SU-DHL-6 (cell line): Measurements from ENCODE around the gene NPAS2.

Experiments used
- H2AFZ ChIP-seq: fragments of 200-600 bp; sonication (generic); 2 replicates; pipeline ENCODE4 v1.6.1; 2014; ENCODE audit warnings: low read depth, mild to moderate bottlenecking, moderate library complexity, mixed read lengths, antibody characterized with exemption, low read length; ENCODE audit not compliant: severe bottlenecking
- H3F3A ChIP-seq: fragments of 200-600 bp; shearing (Covaris generic); 2 replicates; pipeline ENCODE4 v1.6.0; 2016; ENCODE audit warnings: antibody characterized with exemption, mild to moderate bottlenecking; ENCODE audit not compliant: insufficient read depth
- H3K27ac ChIP-seq: fragments of 200-600 bp; sonication (generic); 2 replicates; pipeline ENCODE4 v1.5.1; 2016; ENCODE audit warnings: low read depth, mild to moderate bottlenecking, low read length, moderate library complexity, mixed read lengths
- H3K27me3 ChIP-seq: fragments of 200-600 bp; sonication (generic), shearing (Covaris generic); 2 replicates; pipeline ENCODE4 v1.6.0; 2014; ENCODE audit warnings: mild to moderate bottlenecking, low read length
- H3K36me3 ChIP-seq: fragments of 200-600 bp; sonication (generic); 2 replicates; pipeline ENCODE4 v1.6.1; 2014; ENCODE audit warnings: mild to moderate bottlenecking, low read length, mixed read lengths
- H3K4me2 ChIP-seq: fragments of 300-600, 200-600 bp; shearing (Covaris generic), sonication (generic); 2 replicates; pipeline ENCODE4 v1.6.0; 2014; ENCODE audit warnings: low read length, low read depth, mild to moderate bottlenecking; ENCODE audit not compliant: poor library complexity, severe bottlenecking
- H3K4me3 ChIP-seq: fragments of 200-600 bp; sonication (generic); 2 replicates; pipeline ENCODE4 v1.5.1; 2014; ENCODE audit warnings: antibody characterized with exemption, low read length, mild to moderate bottlenecking, mixed read lengths; ENCODE audit not compliant: insufficient read depth, poor library complexity, severe bottlenecking
- H3K79me2 ChIP-seq: fragments of 200-600 bp; sonication (generic); 2 replicates; pipeline ENCODE4 v1.6.1; 2014; ENCODE audit warnings: mild to moderate bottlenecking, low read length, moderate library complexity; ENCODE audit not compliant: insufficient read depth
- H3K9ac ChIP-seq: fragments of 200-600 bp; sonication (generic); 2 replicates; pipeline ENCODE4 v1.7.0; 2014; ENCODE audit warnings: mild to moderate bottlenecking, low read length
- H3K9me2 ChIP-seq: fragments of 200-600 bp; sonication (generic); replicated peaks from 2 replicates; pipeline ENCODE4 v1.6.1; 2014; ENCODE audit warnings: low read length; ENCODE audit not compliant: insufficient read depth
- H3K9me3 ChIP-seq: fragments of 200-600 bp; sonication (generic); 2 replicates; pipeline ENCODE4 v1.6.1; 2014; ENCODE audit warnings: low read length, mixed read lengths; ENCODE audit not compliant: insufficient read depth
- H4K20me1 ChIP-seq: fragments of 200-600 bp; sonication (generic); 2 replicates; pipeline ENCODE4 v1.6.1; 2014; ENCODE audit warnings: low read depth, mild to moderate bottlenecking, antibody characterized with exemption, low read length, moderate library complexity, mixed read lengths
- CTCF ChIP-seq: fragments of 200-600 bp; sonication (generic); IDR thresholded peaks from one replicate; pipeline ENCODE4 v1.5.1; 2017; ENCODE audit warnings: antibody characterized with exemption, mild to moderate bottlenecking, low read length, moderate library complexity; ENCODE audit not compliant: insufficient read depth, poor library complexity, severe bottlenecking
- EZH2phosphoT487 ChIP-seq: fragments of 200-600 bp; sonication (generic), shearing (Covaris generic); conservative IDR thresholded peaks from 2 replicates; pipeline ENCODE4 v1.6.1; 2018; ENCODE audit warnings: mild to moderate bottlenecking, antibody characterized with exemption, low read length, moderate library complexity, mixed read lengths

The NPAS2 gene

DNA sequence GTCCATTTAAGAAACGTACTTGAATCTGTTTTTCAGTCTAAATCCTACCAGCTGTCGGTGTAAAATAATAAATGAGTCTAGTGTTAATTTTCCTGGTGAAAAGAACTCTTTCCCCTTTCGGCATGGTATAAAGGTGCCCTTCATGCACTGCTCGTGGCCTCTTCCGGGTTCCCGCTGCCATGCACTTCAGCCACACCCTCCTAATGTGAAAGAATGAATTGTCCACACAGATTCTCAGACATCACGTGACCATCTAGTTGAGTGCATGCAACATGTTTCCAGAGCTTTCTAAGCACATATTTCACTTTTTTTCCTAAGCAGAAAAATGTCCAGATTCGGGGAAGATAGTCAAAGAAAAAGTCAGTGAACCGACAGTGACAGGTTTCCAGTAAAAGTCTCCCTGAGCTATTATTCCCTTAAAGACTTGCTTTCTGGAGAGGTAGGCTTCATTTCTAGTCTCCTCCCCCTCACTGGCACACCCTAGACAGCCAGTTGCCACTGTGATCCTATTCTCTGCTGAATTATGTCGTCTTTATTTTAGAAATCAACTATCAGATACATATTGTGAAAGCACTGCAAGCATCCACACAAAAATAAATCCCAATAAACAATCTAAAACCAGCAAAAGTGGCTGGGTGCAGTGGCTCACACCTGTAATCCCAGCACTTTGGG is 116.3 kb downstream of the NPAS2 start:
- no peaks in the 10 kb centered on the region for H4K20me1 ChIP-seq
- H3K36me3 ChIP-seq: no peaks in the 10 kb centered on the region
- no peaks in the 10 kb centered on the region for H3F3A ChIP-seq
- no peaks in the 10 kb centered on the region for H3K27me3 ChIP-seq
- H3K9me2 ChIP-seq: no peaks in the 10 kb centered on the region
- no peak overlapping the region for H3K27ac ChIP-seq
- H2AFZ ChIP-seq: no peak overlapping the region
- TF ChIP-seq CTCF (no peak), EZH2phosphoT487 (no peak)
- H3K9ac ChIP-seq: no peak overlapping the region
- no peak overlapping the region for H3K4me2 ChIP-seq
- H3K4me3 ChIP-seq: no peak overlapping the region
- no peaks in the 10 kb centered on the region for H3K79me2 ChIP-seq
- H3K9me3 ChIP-seq: no peaks in the 10 kb centered on the region

DNA sequence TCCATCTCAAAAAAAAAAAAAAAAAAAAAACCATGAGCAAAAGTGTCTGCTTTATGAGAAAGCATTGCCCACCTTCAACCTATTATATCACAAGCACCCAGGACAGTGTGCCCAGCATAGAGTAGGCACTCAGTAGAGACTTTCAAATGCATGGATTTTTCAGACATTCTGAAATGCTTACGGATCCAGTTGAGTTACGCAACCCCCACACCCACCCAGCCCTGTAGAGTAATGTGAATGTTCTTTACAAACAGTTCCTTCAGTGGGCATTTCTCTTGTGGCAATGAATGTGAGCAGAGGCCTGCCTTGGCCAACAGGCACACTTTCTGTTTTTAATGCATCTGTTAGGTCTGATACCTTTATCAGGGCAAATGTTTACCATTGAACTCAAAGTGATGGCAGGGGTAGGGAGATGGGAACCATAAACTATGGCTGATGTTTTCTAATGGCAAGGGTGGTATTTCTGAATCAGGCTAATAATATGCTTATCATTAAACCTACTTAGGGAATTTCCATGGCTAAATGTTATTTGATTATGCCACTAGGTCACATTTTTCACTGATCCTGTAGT is 117.1 kb downstream of the NPAS2 start:
- H3K4me3 ChIP-seq: no peak overlapping the region
- H3K36me3 ChIP-seq: no peaks in the 10 kb centered on the region
- H3F3A ChIP-seq: no peaks in the 10 kb centered on the region
- no peak overlapping the region for H2AFZ ChIP-seq
- no peak overlapping the region for H3K9ac ChIP-seq
- no peak overlapping the region for H3K4me2 ChIP-seq
- H3K79me2 ChIP-seq: no peaks in the 10 kb centered on the region
- no peak for TF ChIP-seq EZH2phosphoT487
- no peak for TF ChIP-seq CTCF
- H4K20me1 ChIP-seq: no peaks in the 10 kb centered on the region
- H3K27me3 ChIP-seq: no peaks in the 10 kb centered on the region
- no peaks in the 10 kb centered on the region for H3K9me2 ChIP-seq
- H3K27ac ChIP-seq: no peak overlapping the region
- H3K9me3 ChIP-seq: no peaks in the 10 kb centered on the region

DNA sequence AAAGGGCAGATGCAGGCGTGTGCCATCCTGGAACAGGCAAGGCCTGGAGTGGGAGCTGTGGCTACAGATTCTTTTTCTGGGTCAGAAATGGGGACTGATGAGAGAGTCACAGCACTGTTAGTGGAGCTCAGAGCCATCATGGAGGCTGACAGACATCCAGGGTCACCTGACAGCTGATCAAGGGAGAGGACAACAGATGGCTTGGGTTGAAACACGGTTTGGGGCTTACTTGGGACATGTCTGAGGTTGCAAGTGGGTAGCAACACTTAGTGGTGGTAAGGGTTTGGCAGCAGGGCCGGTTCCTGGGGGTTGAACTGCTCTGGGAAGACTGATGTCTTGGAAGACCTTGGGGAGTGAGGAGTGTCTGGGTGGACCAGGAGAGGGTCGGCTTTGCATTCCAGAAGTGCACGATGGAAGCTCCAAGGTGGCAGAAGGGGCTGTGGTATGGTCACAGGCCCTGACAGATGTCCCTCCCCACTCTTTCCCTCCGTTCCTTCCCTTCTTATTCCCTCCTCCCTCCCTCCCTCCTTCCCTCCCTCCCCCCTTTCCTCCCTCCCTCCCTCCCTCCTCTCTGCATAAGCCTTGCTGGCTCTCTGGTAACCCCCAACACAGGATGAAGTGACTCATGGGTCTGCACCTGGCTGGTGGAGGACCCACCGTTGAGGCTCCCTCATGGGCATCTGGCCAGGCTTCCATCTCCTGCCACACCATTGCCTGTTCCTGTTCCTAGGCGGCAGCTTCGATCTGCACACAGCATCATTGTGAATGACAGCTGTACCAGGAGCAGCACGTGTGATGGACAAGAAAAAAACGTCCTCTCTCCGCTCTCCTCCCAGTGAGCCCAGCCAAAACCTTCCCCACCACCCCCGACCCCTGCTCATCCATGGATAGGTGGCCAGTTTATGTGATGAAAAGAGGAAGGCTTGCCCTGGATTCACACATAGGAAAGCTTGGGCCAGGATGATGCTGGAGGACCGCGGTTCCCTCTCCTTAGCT is 118.4 kb downstream of the NPAS2 start:
- H3K27ac ChIP-seq: no peak overlapping the region

More for the DNA sequence above, 118.4 kb downstream of the NPAS2 start:
- Histone ChIP-seq H3K9me2 (no peaks in the 10 kb centered on the region), H3K79me2 (no peaks in the 10 kb centered on the region), H3K9me3 (no peaks in the 10 kb centered on the region), H3K9ac (no peak overlapping the region), H4K20me1 (no peaks in the 10 kb centered on the region), H2AFZ (no peak overlapping the region), H3F3A (no peaks in the 10 kb centered on the region), H3K27me3 (no peaks in the 10 kb centered on the region), H3K36me3 (no peaks in the 10 kb centered on the region), H3K4me3 (no peak overlapping the region), H3K4me2 (no peak overlapping the region)
- TF ChIP-seq EZH2phosphoT487 (no peak), CTCF (no peak)
